Activated CD8-positive, alpha-beta memory T cell treated with anti-CD3 and anti-CD28 coated beads, Interleukin-2, amount 50 U/mL, for 48 hours (primary cell): Measurements from ENCODE around the gene MBD3.
"Not testable (repeated sequence)": the region's sequence is repeated elsewhere in the genome, so short reads cannot be mapped to it uniquely, and the experiment has no call there.

Experiments
- DNase-seq: peaks from one replicate; pipeline ENCODE4 v3.0.0-alpha.2; 2020

Gene MBD3, protein sequence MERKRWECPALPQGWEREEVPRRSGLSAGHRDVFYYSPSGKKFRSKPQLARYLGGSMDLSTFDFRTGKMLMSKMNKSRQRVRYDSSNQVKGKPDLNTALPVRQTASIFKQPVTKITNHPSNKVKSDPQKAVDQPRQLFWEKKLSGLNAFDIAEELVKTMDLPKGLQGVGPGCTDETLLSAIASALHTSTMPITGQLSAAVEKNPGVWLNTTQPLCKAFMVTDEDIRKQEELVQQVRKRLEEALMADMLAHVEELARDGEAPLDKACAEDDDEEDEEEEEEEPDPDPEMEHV

DNA sequence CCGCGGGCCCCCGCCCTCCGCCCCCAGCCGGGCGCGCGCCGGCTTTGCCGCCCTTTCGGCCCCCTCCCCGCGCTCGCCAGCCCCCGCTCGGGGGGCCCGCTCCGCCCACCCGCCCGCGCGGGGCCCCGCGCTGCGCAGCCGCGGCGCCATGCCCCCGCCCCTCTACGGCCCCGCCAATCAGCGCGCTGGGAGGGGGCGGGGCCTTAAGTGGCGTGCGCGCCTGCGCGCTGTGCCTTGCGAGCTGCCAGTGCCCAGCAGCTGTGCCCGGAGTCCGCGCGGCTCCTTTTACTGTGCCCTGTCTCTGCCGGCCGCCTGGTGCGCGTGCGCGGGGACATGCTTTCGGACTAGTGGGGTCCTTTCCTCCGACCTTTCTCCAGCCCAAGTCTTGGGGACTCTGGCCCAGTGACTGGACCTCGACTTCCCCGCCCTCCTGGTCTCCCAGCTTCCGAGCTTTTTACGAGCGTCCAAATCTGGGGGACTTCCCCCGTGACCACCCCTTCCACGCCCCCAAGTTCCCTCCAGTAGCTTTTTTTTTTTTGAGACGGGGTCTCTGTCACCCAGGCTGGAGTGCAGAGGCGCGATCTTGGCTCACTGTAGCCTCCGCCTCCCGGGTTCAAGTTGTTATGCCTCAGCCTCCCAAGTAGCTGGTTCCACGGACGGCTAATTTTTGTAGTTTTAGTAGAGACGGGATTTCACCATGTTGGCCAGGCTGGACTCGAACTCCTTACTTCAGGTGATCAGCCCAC is at the start of gene MBD3:
Gene MBD3, minus strand, starts transcription at position 111 of the 746 bp plus-strand sequence. CDS start 234 bp downstream, outside the sequence.
- peak; percentile 93 for DNase-seq

DNA sequence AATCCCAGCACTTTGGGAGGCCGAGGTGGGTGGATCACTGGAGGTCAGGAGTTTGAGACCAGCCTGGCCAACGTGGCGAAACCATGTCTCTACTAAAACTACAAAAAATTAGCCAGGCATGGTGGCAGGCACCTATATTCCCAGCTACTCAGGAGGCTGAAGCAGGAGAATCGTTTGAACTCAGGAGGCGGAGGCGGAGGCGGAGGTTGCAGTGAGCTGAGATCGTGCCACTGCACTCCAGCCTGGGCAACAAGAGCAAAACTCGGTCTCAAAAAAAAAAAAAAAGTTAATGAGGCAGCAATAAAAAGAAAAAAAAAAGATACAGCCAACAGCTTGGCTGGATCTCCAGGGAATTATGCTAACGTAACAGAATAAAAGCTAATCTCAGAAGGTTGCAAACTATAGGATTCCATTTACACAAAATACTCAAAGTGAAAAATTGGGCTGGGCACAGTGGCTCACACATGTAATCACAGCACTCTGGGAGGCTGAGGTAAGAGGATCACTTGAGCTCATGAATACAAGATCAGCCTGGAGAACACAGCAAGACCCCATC is 48.3 kb upstream of the MBD3 start:
- DNase-seq: not testable (repeated sequence)

GRCh38 chr19:1636325-1637236 is 43.9 kb upstream of the MBD3 start:
- no peak for DNase-seq

DNA sequence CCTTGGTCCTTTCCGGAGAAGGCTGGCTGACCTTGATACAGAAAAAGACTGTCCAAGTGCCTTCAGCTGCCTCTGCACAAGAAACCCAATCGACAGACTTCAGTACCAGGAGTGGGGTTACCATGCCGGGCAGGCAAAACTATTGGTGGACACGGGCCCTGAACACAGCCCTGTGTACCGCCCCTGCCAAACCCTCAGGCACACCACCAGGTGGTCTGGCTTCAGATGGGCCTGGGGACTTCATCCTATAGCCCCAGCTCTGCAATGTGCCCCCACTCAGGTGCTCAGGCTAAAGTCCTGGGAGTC is 42.2 kb upstream of the MBD3 start:
- DNase-seq: no peak

DNA sequence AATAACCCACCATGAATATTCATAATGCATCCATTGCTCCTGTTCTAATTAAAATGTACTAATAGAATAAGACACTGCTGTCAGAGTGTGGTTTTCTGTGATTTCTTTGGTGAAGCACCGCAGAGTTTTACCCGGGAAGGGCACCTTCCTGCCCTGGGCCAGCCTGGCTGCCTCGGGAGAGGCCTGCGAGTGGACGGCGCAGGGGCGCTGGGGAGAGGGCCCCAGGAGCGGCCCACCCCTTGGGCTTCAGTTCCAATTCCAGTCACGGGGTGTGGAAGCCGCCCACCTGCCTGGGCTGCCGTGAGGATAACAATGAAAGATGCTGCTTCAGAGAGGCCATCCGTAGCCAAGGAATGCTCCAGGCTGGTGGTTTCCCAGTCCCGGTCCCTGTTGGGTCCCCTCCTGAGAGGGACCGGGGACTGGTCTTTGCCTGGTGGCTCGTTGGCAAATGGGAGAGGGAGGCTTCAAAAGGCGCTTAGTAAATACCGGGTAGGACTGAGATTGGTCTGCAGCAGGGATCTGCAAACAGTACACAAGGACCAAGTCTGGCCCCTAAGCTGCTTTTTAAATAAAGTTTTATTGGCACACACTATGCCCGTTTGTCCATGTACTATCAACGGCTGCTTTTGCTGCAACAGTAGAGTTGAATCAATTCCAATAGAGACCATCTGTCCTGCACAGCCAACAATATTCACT is 41.7 kb upstream of the MBD3 start:
- DNase-seq: no peak

DNA sequence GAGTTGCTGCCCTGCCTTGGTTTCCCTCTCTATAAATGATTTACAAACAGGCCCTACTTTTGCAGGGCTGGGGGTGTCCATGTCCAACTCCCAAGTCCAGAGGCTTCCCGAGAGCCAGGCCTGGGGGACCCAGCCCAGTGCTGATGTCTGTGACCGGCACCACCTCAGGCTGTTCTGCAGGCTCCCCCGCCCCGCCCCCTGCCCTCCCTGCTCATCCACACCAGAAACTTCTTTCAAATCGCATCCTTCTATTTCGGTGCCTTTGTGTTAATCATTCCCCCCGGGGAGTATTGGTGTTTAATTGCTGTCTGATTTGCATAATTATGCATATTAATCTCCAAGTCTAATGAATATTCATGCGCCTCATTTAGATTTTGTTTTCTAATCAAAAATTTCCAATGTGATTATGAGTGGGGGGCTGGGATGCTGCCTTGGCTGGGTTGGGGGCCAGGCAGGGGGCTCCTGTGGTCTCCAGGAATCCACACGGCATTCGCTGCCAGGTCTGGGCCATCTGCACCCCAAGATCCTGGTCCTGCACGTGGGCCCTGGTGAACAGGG is 40.7 kb upstream of the MBD3 start:
- no peak for DNase-seq

DNA sequence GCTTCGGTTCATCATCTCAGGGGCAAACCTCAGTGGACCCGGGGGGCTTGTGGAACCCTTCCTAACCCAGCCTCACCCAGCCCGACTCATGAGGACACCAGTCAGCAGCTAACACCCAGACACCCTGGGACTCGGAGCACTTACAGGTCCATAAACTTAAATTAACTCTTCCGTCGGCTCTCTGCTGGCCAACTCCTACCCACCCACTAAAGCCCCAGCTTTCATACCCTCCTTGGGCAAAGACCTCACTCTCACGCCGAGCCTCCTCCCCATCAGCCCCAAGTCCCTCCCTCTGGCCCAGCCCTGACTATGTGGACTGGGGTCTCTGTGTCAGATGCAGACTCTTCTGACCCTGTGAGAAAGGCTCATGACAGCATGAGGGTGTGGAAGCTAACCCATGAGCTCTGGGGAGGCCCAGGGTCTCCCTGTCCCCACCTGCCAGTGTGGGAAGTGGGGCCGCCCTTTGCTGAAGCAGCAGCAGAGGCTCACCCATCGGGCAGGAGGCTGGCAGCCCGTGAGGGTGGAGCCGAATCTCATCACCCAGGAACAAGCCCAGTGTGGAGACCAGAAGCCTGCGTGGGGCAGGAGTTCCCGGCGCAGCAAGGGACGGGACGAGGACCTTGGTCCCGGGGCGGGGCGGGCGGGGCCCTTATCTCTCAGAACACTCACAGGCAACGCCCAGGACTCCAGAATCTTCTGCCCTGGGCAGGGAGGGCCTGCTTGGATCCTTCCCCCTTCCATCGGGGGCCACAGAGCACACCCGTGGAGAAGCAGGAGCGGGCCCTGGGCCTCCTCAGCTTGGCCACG is 40.0 kb upstream of the MBD3 start:
- DNase-seq: no peak

GRCh38 chr19:1631557-1632100 is 39.0 kb upstream of the MBD3 start:
- no peak for DNase-seq

GRCh38 chr19:1630811-1631210 is 38.1 kb upstream of the MBD3 start:
- no peak for DNase-seq

GRCh38 chr19:1630012-1630411 is 37.3 kb upstream of the MBD3 start:
- no peak for DNase-seq

GRCh38 chr19:1629256-1629808 is 36.7 kb upstream of the MBD3 start:
- DNase-seq: no peak

GRCh38 chr19:1627194-1627593 is 34.5 kb upstream of the MBD3 start:
- no peak for DNase-seq

DNA sequence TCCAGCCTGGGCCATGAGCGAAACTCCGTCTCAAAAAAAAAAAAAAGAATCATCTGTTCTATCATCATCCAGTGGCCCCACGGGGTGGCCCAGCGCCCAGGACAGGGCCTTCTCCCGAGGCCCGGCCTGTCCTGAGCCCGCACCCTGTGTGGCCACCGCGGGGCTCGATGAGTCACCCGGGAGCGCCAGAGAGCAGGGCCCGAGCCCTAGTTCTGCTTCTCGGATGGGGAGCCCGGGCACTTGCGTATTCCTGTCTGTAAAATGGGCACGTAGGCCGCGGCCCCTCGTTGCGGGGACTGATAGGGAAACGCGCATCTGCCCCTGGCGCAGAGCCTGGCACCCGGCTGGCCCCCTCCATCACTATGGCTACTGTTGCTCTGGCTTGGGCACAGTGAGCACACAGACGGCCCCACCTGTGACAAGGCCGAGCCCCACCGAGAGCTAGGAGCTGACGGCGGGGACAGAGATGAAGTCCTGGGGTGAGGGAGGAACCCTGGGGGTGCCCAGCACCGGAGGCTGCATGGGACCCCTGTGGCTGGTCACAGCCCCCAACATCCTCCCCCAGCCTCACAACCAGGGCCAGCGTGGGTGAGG is 33.8 kb upstream of the MBD3 start:
- no peak for DNase-seq

GRCh38 chr19:1624458-1624857 is 31.8 kb upstream of the MBD3 start:
- peak; percentile 73 for DNase-seq

- DNase-seq: no peak
Measured at GRCh38 chr19:1622541-1622940, 29.9 kb upstream of the MBD3 start.

DNA sequence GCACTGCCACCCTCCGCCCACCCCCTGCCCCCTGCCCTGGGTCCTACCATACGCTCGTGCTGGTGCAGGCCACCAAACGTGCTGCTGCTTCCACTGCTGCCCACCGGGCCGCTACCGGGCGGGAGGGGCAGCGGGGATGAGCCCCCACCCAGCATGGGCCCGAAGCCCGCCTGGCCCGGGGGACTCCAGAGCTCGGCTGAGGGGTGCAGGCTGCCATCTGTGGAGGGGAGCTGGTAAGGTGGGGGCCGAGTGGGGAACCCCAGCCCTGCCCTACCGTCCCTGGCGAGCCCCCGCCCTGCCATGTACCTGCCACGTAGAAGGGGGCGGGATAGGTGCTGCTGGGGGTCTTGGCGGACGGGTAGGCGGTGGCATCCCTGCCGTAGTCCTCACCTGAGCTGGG is 29.3 kb upstream of the MBD3 start:
- no peak for DNase-seq

GRCh38 chr19:1621574-1621973 is 28.9 kb upstream of the MBD3 start:
- DNase-seq: no peak

- DNase-seq: no peak
Measured at GRCh38 chr19:1621021-1621420, 28.4 kb upstream of the MBD3 start.

DNA sequence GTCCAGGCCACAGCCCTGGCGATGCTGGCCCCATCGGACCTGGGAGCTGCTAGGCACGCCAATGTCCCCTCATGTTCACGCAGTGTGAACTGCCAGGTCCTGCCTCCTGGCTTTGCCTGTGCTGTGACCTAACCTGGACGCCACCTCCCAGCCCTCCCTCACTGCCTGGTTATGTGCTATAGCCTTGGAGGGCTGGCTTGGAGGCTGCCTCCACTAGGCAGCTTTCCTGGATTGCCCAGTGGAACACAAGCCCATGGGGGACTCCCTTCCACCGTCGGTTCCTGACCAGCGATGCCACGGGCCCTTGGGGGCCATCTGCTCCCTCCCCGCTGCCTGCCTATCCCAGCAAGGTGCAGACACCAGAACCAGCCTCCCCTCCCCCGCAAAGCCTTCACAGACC is 27.8 kb upstream of the MBD3 start:
- no peak for DNase-seq

DNA sequence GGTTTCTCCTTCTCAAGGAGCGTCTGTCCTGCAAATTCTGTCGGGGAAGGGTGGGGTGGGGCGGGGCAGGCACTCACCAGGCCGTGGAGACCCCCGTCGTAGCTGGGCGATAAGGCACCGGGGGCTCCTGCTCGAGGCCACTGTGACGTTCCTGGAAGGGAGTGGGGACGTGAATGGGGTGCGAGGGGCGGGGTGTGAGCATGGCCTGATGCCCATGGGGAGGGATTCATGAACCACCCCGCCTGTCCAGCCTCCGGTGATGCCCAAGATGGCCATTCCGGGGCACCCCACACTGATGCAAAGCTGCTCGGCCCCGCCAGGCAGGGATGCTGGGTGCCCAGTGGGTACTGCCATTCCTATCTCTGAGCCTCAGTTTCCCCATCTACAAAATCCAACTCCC is 27.0 kb upstream of the MBD3 start:
- no peak for DNase-seq

DNA sequence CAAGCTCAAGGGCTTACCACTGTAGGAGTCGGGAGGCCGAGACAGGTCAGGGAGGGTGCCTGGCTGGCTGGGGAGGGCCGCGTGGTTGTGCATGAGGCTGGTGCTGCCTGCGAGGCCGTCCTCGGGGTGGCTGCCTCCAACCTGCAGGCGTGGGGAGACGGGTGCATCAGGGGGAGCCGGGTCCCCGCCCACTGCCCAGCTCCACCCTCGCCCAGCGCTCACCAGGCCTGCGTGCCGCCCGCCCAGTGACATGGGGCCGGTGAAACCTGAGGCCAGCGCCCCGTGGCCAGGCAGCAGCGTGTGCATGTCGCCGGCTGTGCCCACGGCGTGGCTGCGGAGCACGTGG is 26.4 kb upstream of the MBD3 start:
- no peak for DNase-seq
